ENCODE measurements around the gene EML5. TPM values are rescaled to one million over a fixed set of nuclear protein-coding genes. Genes with fewer than 3 reads are reported as not detected.

The EML5 gene
- total RNA-seq, 1 experiment from 2014 or later, result 1.8 TPM

DNA sequence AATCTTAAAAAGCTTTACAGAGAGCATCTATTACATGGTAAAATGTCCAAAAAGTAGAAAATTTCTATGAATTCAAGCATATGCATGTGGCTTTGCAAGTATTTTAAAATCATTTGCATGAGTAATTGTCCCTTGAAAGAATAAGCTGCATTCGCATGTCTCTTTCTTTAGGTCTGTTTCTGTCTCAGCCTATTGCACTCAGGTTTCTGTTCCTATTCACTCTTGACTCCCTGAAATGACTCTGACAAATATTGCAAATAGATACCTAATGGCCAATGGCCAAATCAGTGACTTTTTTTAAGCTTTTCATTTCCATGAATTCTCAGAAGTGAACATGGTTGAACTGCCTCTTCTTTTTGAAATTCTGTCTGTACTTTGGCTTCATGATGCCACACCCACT lies 25.3 kb upstream of the EML5 start:
- H3K27me3 ChIP-seq (ENCODE audit: insufficient read depth, low read length), result no peaks in the 10 kb centered on the region
- DNase-seq (ENCODE audit: low read depth, low spot score) (no peak), ATAC-seq (no peak)
- no peak overlapping the region for H3K27ac ChIP-seq (ENCODE audit: low read depth, low read length)
- no TSS peak for BruUV-seq (replicated peaks)
- H3K79me2 ChIP-seq (ENCODE audit: insufficient read depth, low read length), result no peaks in the 10 kb centered on the region
- H3K9ac ChIP-seq (ENCODE audit: low read length), result no peak overlapping the region
- H3K36me3 ChIP-seq (ENCODE audit: control insufficient read depth in 1 of 2, insufficient read depth in 2 of 2, low read length in 2 of 2), result no peaks in the 10 kb centered on the region
- ChIA-PET CTCF (no interaction called here), RAD21 (ENCODE audit: low non-redundant PET in 1 of 2, low total read pairs in 2 of 2, uncharacterized antibody in 2 of 2, unreplicated experiment in 2 of 2) (no interaction called here), POLR2A (no interaction called here)
- intact Hi-C loops (cut with micrococcal nuclease), result no loop called here
- no peaks in the 10 kb centered on the region for H3K9me3 ChIP-seq (ENCODE audit: control insufficient read depth in 1 of 2, insufficient read depth in 1 of 2, low read depth in 1 of 2, low read length in 2 of 2)
- H3K9me2 ChIP-seq (ENCODE audit: insufficient read depth), result no peaks in the 10 kb centered on the region
- no peaks in the 10 kb centered on the region for H4K20me1 ChIP-seq (ENCODE audit: insufficient read depth)
- H2AFZ ChIP-seq (ENCODE audit: low read depth, low read length, poor library complexity, severe bottlenecking), result no peak overlapping the region
- H3K4me1 ChIP-seq (ENCODE audit: control insufficient read depth in 1 of 2, insufficient read depth in 2 of 2, low read length in 2 of 2), result no peaks in the 10 kb centered on the region
- TF ChIP-seq, protein P1, sequence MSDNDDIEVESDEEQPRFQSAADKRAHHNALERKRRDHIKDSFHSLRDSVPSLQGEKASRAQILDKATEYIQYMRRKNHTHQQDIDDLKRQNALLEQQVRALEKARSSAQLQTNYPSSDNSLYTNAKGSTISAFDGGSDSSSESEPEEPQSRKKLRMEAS (IDR thresholded peaks at IDR 0.05), result no peak
- no peak for TF ChIP-seq TCF7L2 (IDR thresholded peaks at IDR 0.05; ENCODE audit: borderline replicate concordance, extremely low read depth, insufficient read depth, insufficient read length)
- no peak for TF ChIP-seq YY1 (IDR thresholded peaks at IDR 0.05; ENCODE audit: extremely low read depth, insufficient replicate concordance, low read depth, low read length)
- TF ChIP-seq EZH2 (IDR thresholded peaks at IDR 0.05), result no peak
- no peak for TF ChIP-seq POLR2A (IDR thresholded peaks at IDR 0.05; ENCODE audit: borderline replicate concordance, extremely low read depth, insufficient read depth, insufficient read length)
- TF ChIP-seq, protein P2, sequence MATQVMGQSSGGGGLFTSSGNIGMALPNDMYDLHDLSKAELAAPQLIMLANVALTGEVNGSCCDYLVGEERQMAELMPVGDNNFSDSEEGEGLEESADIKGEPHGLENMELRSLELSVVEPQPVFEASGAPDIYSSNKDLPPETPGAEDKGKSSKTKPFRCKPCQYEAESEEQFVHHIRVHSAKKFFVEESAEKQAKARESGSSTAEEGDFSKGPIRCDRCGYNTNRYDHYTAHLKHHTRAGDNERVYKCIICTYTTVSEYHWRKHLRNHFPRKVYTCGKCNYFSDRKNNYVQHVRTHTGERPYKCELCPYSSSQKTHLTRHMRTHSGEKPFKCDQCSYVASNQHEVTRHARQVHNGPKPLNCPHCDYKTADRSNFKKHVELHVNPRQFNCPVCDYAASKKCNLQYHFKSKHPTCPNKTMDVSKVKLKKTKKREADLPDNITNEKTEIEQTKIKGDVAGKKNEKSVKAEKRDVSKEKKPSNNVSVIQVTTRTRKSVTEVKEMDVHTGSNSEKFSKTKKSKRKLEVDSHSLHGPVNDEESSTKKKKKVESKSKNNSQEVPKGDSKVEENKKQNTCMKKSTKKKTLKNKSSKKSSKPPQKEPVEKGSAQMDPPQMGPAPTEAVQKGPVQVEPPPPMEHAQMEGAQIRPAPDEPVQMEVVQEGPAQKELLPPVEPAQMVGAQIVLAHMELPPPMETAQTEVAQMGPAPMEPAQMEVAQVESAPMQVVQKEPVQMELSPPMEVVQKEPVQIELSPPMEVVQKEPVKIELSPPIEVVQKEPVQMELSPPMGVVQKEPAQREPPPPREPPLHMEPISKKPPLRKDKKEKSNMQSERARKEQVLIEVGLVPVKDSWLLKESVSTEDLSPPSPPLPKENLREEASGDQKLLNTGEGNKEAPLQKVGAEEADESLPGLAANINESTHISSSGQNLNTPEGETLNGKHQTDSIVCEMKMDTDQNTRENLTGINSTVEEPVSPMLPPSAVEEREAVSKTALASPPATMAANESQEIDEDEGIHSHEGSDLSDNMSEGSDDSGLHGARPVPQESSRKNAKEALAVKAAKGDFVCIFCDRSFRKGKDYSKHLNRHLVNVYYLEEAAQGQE (IDR thresholded peaks at IDR 0.05; ENCODE audit: low read depth), result no peak
- TF ChIP-seq CEBPB (IDR thresholded peaks at IDR 0.05; ENCODE audit: low read depth), result no peak
- TF ChIP-seq, protein P3, sequence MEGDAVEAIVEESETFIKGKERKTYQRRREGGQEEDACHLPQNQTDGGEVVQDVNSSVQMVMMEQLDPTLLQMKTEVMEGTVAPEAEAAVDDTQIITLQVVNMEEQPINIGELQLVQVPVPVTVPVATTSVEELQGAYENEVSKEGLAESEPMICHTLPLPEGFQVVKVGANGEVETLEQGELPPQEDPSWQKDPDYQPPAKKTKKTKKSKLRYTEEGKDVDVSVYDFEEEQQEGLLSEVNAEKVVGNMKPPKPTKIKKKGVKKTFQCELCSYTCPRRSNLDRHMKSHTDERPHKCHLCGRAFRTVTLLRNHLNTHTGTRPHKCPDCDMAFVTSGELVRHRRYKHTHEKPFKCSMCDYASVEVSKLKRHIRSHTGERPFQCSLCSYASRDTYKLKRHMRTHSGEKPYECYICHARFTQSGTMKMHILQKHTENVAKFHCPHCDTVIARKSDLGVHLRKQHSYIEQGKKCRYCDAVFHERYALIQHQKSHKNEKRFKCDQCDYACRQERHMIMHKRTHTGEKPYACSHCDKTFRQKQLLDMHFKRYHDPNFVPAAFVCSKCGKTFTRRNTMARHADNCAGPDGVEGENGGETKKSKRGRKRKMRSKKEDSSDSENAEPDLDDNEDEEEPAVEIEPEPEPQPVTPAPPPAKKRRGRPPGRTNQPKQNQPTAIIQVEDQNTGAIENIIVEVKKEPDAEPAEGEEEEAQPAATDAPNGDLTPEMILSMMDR (IDR thresholded peaks at IDR 0.05 in 2 of 3, conservative IDR thresholded peaks at IDR 0.05 in 1 of 3; ENCODE audit: borderline replicate concordance in 1 of 3, insufficient read depth in 1 of 3, low read depth in 2 of 3, low read length in 2 of 3), result no peak
- no peak for TF ChIP-seq ZNF274 (IDR thresholded peaks at IDR 0.05; ENCODE audit: low read depth, low read length)
- no peak for TF ChIP-seq CBX3 (IDR thresholded peaks at IDR 0.05; ENCODE audit: low read depth)
- TF ChIP-seq FOSL1 (IDR thresholded peaks at IDR 0.05; ENCODE audit: low read depth), result no peak
- TF ChIP-seq ZFX (IDR thresholded peaks at IDR 0.05), result no peak
- no peak for TF ChIP-seq RAD21 (IDR thresholded peaks at IDR 0.05; ENCODE audit: low read depth)
- TF ChIP-seq SRF (IDR thresholded peaks at IDR 0.05; ENCODE audit: low read depth), result no peak
- TF ChIP-seq, protein P4, sequence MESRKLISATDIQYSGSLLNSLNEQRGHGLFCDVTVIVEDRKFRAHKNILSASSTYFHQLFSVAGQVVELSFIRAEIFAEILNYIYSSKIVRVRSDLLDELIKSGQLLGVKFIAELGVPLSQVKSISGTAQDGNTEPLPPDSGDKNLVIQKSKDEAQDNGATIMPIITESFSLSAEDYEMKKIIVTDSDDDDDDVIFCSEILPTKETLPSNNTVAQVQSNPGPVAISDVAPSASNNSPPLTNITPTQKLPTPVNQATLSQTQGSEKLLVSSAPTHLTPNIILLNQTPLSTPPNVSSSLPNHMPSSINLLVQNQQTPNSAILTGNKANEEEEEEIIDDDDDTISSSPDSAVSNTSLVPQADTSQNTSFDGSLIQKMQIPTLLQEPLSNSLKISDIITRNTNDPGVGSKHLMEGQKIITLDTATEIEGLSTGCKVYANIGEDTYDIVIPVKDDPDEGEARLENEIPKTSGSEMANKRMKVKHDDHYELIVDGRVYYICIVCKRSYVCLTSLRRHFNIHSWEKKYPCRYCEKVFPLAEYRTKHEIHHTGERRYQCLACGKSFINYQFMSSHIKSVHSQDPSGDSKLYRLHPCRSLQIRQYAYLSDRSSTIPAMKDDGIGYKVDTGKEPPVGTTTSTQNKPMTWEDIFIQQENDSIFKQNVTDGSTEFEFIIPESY (IDR thresholded peaks at IDR 0.05; ENCODE audit: extremely low read depth, insufficient replicate concordance, low read length), result no peak
- TF ChIP-seq JUND (IDR thresholded peaks at IDR 0.05), result no peak
- TF ChIP-seq SP1 (IDR thresholded peaks at IDR 0.05; ENCODE audit: low read depth), result no peak
- no peak for TF ChIP-seq EZH2phosphoT487 (IDR thresholded peaks at IDR 0.05; ENCODE audit: borderline replicate concordance)
- H3K4me2 ChIP-seq (ENCODE audit: low read length), result no peak overlapping the region
- no peak overlapping the region for H3K4me3 ChIP-seq (replicated peaks in 1 of 2; ENCODE audit: low read depth in 1 of 2, low read length in 2 of 2)
